ENCODE measurements around the gene CUEDC2.
A peak's percentile ranks its signal among the peaks of the same experiment; 100 is the strongest.

CUEDC2 gene

GRCh38 chr10:102394801-102395399 lies 37.5 kb downstream of the CUEDC2 start:
- no peak for DNase-seq

- peak; percentile 99 for DNase-seq
Measured at GRCh38 chr10:102394079-102394800, 38.1 kb downstream of the CUEDC2 start.

GRCh38 chr10:102393411-102394078 lies 38.8 kb downstream of the CUEDC2 start:
- DNase-seq: no peak

GRCh38 chr10:102392306-102392705 lies 40.1 kb downstream of the CUEDC2 start:
- no peak for DNase-seq

- no peak for DNase-seq
Measured at GRCh38 chr10:102389894-102390293, 42.5 kb downstream of the CUEDC2 start.

- DNase-seq: no peak
Measured at GRCh38 chr10:102384606-102385429, 47.6 kb downstream of the CUEDC2 start.

- peak; percentile 10 for DNase-seq
Measured at GRCh38 chr10:102384053-102384452, 48.3 kb downstream of the CUEDC2 start.

- DNase-seq: no peak
Measured at GRCh38 chr10:102382871-102383270, 49.5 kb downstream of the CUEDC2 start.

GRCh38 chr10:102381983-102382382 lies 50.4 kb downstream of the CUEDC2 start:
- DNase-seq: no peak

- DNase-seq: no peak
Measured at GRCh38 chr10:102379383-102379782, 53.0 kb downstream of the CUEDC2 start.

- DNase-seq: no peak
Measured at GRCh38 chr10:102376901-102377300, 55.5 kb downstream of the CUEDC2 start.

GRCh38 chr10:102375867-102376266 lies 56.5 kb downstream of the CUEDC2 start:
- DNase-seq: no peak

- DNase-seq: peak; percentile 13
Measured at GRCh38 chr10:102375250-102375649, 57.1 kb downstream of the CUEDC2 start.

All from activated CD4-positive, alpha-beta T cell treated with anti-CD3 and anti-CD28 coated beads, Interleukin-2, amount 50 U/mL, for 1 hour (primary cell).